Measurements from ENCODE around the gene OTOP3.

OTOP3 gene

GRCh38 chr17:74981318-74981978 is 45.8 kb downstream of the OTOP3 start:
- H3K27ac ChIP-seq: peak overlapping the region; percentile 82
- no peak for TF ChIP-seq ZFX (IDR thresholded peaks at IDR 0.05; ENCODE audit: borderline replicate concordance)
- TF ChIP-seq CTCF (IDR thresholded peaks at IDR 0.05): no peak

GRCh38 chr17:74981979-74982662 is 46.4 kb downstream of the OTOP3 start:
- H3K27ac ChIP-seq: peak overlapping the region; percentile 82
- TF ChIP-seq CTCF (IDR thresholded peaks at IDR 0.05) (peak; percentile 21; the same call in 1 of the 2 replicates), ZFX (IDR thresholded peaks at IDR 0.05; ENCODE audit: borderline replicate concordance) (no peak)

GRCh38 chr17:74982663-74983313 is 47.1 kb downstream of the OTOP3 start:
- H3K27ac ChIP-seq: peak overlapping the region; percentile 82

- peak overlapping the region; percentile 89 for H3K27ac ChIP-seq
- TF ChIP-seq ZFX (IDR thresholded peaks at IDR 0.05; ENCODE audit: borderline replicate concordance) (no peak), CTCF (IDR thresholded peaks at IDR 0.05) (no peak)
Observed at GRCh38 chr17:74986206-74986576, 50.5 kb downstream of the OTOP3 start.

GRCh38 chr17:74987418-74987908 is 51.8 kb downstream of the OTOP3 start, which contains the start of gene CDR2L:
TSS of gene CDR2L (plus strand) at chr17:74987632. CDS start at chr17:74988044, 412 bp downstream.
- H3K27ac ChIP-seq: peak within 1 kb of the TSS; percentile 89
- TF ChIP-seq CTCF (IDR thresholded peaks at IDR 0.05) (no peak), ZFX (IDR thresholded peaks at IDR 0.05; ENCODE audit: borderline replicate concordance) (no peak)

GRCh38 chr17:74987909-74988711 is 52.4 kb downstream of the OTOP3 start:
- H3K27ac ChIP-seq: peak overlapping the region; percentile 89
- TF ChIP-seq CTCF (IDR thresholded peaks at IDR 0.05) (peak; percentile 30), ZFX (IDR thresholded peaks at IDR 0.05; ENCODE audit: borderline replicate concordance) (no peak)

GRCh38 chr17:74990581-74991105 is 54.9 kb downstream of the OTOP3 start:
- no peak overlapping the region for H3K27ac ChIP-seq

More at GRCh38 chr17:74990581-74991105, 54.9 kb downstream of the OTOP3 start:
- TF ChIP-seq ZFX (IDR thresholded peaks at IDR 0.05; ENCODE audit: borderline replicate concordance) (no peak), CTCF (IDR thresholded peaks at IDR 0.05) (no peak)
